NCI-H187 treated with DMSO at 0.1 percent for 48 hours (cell line): ENCODE measurements around the gene HDAC1.

ENCODE experiments used
- DNase-seq: peaks from one replicate; lab custom pipeline; 2025; lab: John Stamatoyannopoulos, UW

HDAC1 gene

GRCh38 chr1:32330558-32331151 is 38.8 kb downstream of the HDAC1 start:
- DNase-seq: no peak

GRCh38 chr1:32331549-32331948 is 39.7 kb downstream of the HDAC1 start:
- no peak for DNase-seq

- no peak for DNase-seq
Observed at GRCh38 chr1:32332290-32333079, 40.6 kb downstream of the HDAC1 start.

GRCh38 chr1:32333251-32333963 is 41.5 kb downstream of the HDAC1 start:
- DNase-seq: no peak

- no peak for DNase-seq
Observed at GRCh38 chr1:32334274-32334861, 42.5 kb downstream of the HDAC1 start.

GRCh38 chr1:32334864-32335534 is 43.1 kb downstream of the HDAC1 start:
- no peak for DNase-seq

- DNase-seq: no peak
Observed at GRCh38 chr1:32335535-32335789, 43.6 kb downstream of the HDAC1 start.

GRCh38 chr1:32335790-32336590 is 44.1 kb downstream of the HDAC1 start, which contains the start of gene MARCKSL1:
MARCKSL1 (minus strand) TSS chr1:32336233; CDS start chr1:32336033, 200 bp downstream.
- DNase-seq: peak; percentile 14

GRCh38 chr1:32336591-32336932 is 44.7 kb downstream of the HDAC1 start:
- DNase-seq: no peak

- no peak for DNase-seq
Observed at GRCh38 chr1:32336963-32337675, 45.2 kb downstream of the HDAC1 start.

GRCh38 chr1:32337855-32338636 is 46.2 kb downstream of the HDAC1 start:
- no peak for DNase-seq

- DNase-seq: no peak
Observed at GRCh38 chr1:32338637-32339145, 46.8 kb downstream of the HDAC1 start.

GRCh38 chr1:32339363-32339978 is 47.6 kb downstream of the HDAC1 start:
- no peak for DNase-seq

- no peak for DNase-seq
Observed at GRCh38 chr1:32341186-32341757, 49.4 kb downstream of the HDAC1 start.

GRCh38 chr1:32341971-32342370 is 50.1 kb downstream of the HDAC1 start:
- DNase-seq: no peak

GRCh38 chr1:32342704-32343103 is 50.8 kb downstream of the HDAC1 start:
- DNase-seq: no peak

GRCh38 chr1:32345289-32345827 is 53.5 kb downstream of the HDAC1 start:
- DNase-seq: no peak

- DNase-seq: no peak
Observed at GRCh38 chr1:32346532-32347157, 54.8 kb downstream of the HDAC1 start.
